Endodermal cell (in vitro differentiated cells): ENCODE data around the gene DLD. TPM values are rescaled to one million over a fixed set of nuclear protein-coding genes. Genes with fewer than 3 reads are reported as not detected.

Experiments
- DNase-seq: peaks from one replicate; pipeline ENCODE4 v3.0.0-alpha.2; 2017
- H3K27ac ChIP-seq: 2 replicates; pipeline ENCODE4 v1.5.1; 2013; ENCODE audit warnings: mild to moderate bottlenecking, low read depth, low read length, moderate library complexity
- H3K27me3 ChIP-seq: 2 replicates; pipeline ENCODE4 v1.6.1; 2013; ENCODE audit warnings: mild to moderate bottlenecking, low read length, moderate library complexity; ENCODE audit not compliant: insufficient read depth, control insufficient read depth, poor library complexity, severe bottlenecking
- H3K36me3 ChIP-seq: 2 replicates; pipeline ENCODE4 v1.7.0; 2013; ENCODE audit warnings: mild to moderate bottlenecking, low read length, moderate library complexity; ENCODE audit not compliant: control insufficient read depth, insufficient read depth
- H3K4me1 ChIP-seq: one replicate; pipeline ENCODE4 v1.7.0; 2013; ENCODE audit warnings: low read length; ENCODE audit not compliant: control insufficient read depth, insufficient read depth
- H3K4me3 ChIP-seq: 2 replicates; pipeline ENCODE4 v1.5.1; 2013; ENCODE audit warnings: mild to moderate bottlenecking, low read length, moderate library complexity
- H3K9ac ChIP-seq: 2 replicates; pipeline ENCODE4 v1.6.1; 2013; ENCODE audit warnings: mild to moderate bottlenecking, low read length, moderate library complexity; ENCODE audit not compliant: poor library complexity, severe bottlenecking; ENCODE audit errors: extremely low read depth
- H3K9me3 ChIP-seq: 2 replicates; pipeline ENCODE4 v1.6.1; 2013; ENCODE audit warnings: mild to moderate bottlenecking, low read length, moderate library complexity; ENCODE audit not compliant: control insufficient read depth
- H3K27ac Mint-ChIP-seq: 2 replicates; pipeline ENCODE4 v1.8.0; 2020; ENCODE audit warnings: mixed read lengths
- H3K27me3 Mint-ChIP-seq: 2 replicates; pipeline ENCODE4 v1.8.0; 2021; ENCODE audit warnings: mild to moderate bottlenecking, mixed read lengths; ENCODE audit not compliant: insufficient read depth
- H3K36me3 Mint-ChIP-seq: 2 replicates; pipeline ENCODE4 v1.8.0; 2020; ENCODE audit warnings: low read depth, mixed read lengths
- H3K4me1 Mint-ChIP-seq: 2 replicates; pipeline ENCODE4 v1.8.0; 2020; ENCODE audit warnings: mixed read lengths
- H3K4me3 Mint-ChIP-seq: 2 replicates; pipeline ENCODE4 v1.8.0; 2020; ENCODE audit warnings: mild to moderate bottlenecking, moderate library complexity, mixed read lengths
- H3K9me3 Mint-ChIP-seq: 2 replicates; pipeline ENCODE4 v1.8.0; 2020; ENCODE audit warnings: mild to moderate bottlenecking, mixed read lengths
- CTCF ChIP-seq: fragments of 200-600 bp; sonication (generic); conservative IDR thresholded peaks from 2 replicates; pipeline ENCODE4 v1.5.0; 2021; ENCODE audit warnings: antibody characterized with exemption, mild to moderate bottlenecking
- WGBS, 2 experiments: methylation state at CpG; one replicate each; pipeline versions ENCODE4 v1.1.5 to v1.1.7; 2013; ENCODE audit warnings: missing lambda C conversion rate in 2 of 2, mixed read lengths in 1 of 2; ENCODE audit not compliant: insufficient coverage in 1 of 2, insufficient read length in 1 of 2; 5-methylcytosine and 5-hydroxymethylcytosine counted together
- total RNA-seq, 2 donors: library from RNA; stranded (reverse); fragmentation: NEBNext Ultra II Directional in 1 of 2; extraction: Animal tissue kit (Norgen Biotek cat#: 25700) in 1 of 2; gene quantifications; 2 replicates in 1 of 2; 3 replicates in 1 of 2; pipeline ENCODE4 v1.2.1, GENCODE V29; 2021

Gene DLD
- total RNA-seq, 2 donors from 2014 or later, result 82.4 to 82.5 TPM

- Histone ChIP-seq H3K27me3 (no peaks in the 10 kb centered on the region), H3K9me3 (no peaks in the 10 kb centered on the region), H3K27ac (no peak overlapping the region), H3K4me1 (peaks cover 7% of the 10 kb centered on the region), H3K9ac (no peak overlapping the region), H3K4me3 (no peak overlapping the region), H3K36me3 (peaks cover 94% of the 10 kb centered on the region)
- Mint-ChIP-seq H3K4me1 (peaks cover 36% of the 10 kb centered on the region), H3K9me3 (no peaks in the 10 kb centered on the region), H3K27ac (peak overlapping the region; percentile 21), H3K4me3 (no peak overlapping the region), H3K36me3 (peaks cover 83% of the 10 kb centered on the region), H3K27me3 (no peaks in the 10 kb centered on the region)
- 97% methylated on average over 2 of the region's 2 CpGs; no CpG with 5 or more reads in 1 of the 2 experiments for whole genome bisulfite sequencing, 2 experiments
- TF ChIP-seq CTCF, result no peak
- no peak for DNase-seq
Observed at GRCh38 chr7:107946451-107946850, 55.5 kb downstream of the DLD start.

GRCh38 chr7:107946881-107947280, 55.9 kb downstream of the DLD start:
- Mint-ChIP-seq H3K36me3 (peaks cover 86% of the 10 kb centered on the region), H3K27ac (peak overlapping the region; percentile 21), H3K9me3 (no peaks in the 10 kb centered on the region), H3K4me1 (peaks cover 36% of the 10 kb centered on the region), H3K27me3 (no peaks in the 10 kb centered on the region), H3K4me3 (no peak overlapping the region)
- peaks cover 7% of the 10 kb centered on the region for H3K4me1 ChIP-seq
- H3K27me3 ChIP-seq, result no peaks in the 10 kb centered on the region
- H3K36me3 ChIP-seq, result peaks cover 97% of the 10 kb centered on the region
- WGBS, 2 experiments, result 89 to 100% methylated on average over 2 to 6 of the region's 6 CpGs
- no peak overlapping the region for H3K9ac ChIP-seq
- H3K4me3 ChIP-seq, result no peak overlapping the region
- TF ChIP-seq CTCF, result no peak
- no peak overlapping the region for H3K27ac ChIP-seq
- DNase-seq, result no peak
- H3K9me3 ChIP-seq, result no peaks in the 10 kb centered on the region

GRCh38 chr7:107948645-107949442, 57.9 kb downstream of the DLD start:
- Histone ChIP-seq H3K36me3 (peaks cover 98% of the 10 kb centered on the region), H3K27ac (peak overlapping the region; percentile 81)
- H3K27ac Mint-ChIP-seq, result no peak overlapping the region

More at GRCh38 chr7:107948645-107949442, 57.9 kb downstream of the DLD start:
- Histone ChIP-seq H3K9ac (no peak overlapping the region), H3K27me3 (no peaks in the 10 kb centered on the region), H3K4me1 (peaks cover 7% of the 10 kb centered on the region), H3K9me3 (no peaks in the 10 kb centered on the region), H3K4me3 (no peak overlapping the region)
- H3K4me3 Mint-ChIP-seq, result no peak overlapping the region
- peaks cover 53% of the 10 kb centered on the region for H3K4me1 Mint-ChIP-seq
- TF ChIP-seq CTCF, result no peak
- DNase-seq, result no peak
- H3K27me3 Mint-ChIP-seq, result no peaks in the 10 kb centered on the region
- WGBS, 2 experiments, result 94 to 96% methylated on average over 5 to 7 of the region's 7 CpGs
- no peaks in the 10 kb centered on the region for H3K9me3 Mint-ChIP-seq
- H3K36me3 Mint-ChIP-seq, result peaks cover 86% of the 10 kb centered on the region
